T-helper 2 cell treated with Interferon-gamma antibody and Interleukin-4, amounts not matched to agents 5 μg/mL and 100 μg/mL, for 36 hours (primary cell): Measurements from ENCODE around the gene AHSA1.

Experiments used
- DNase-seq: peaks from one replicate; pipeline ENCODE4 v3.0.0; 2021; ENCODE audit warnings: low spot score
- H3K27ac Mint-ChIP-seq: one replicate; pipeline ENCODE4 v1.8.0; 2021; ENCODE audit warnings: mild to moderate bottlenecking, mixed read lengths
- H3K27me3 Mint-ChIP-seq: one replicate; pipeline ENCODE4 v1.8.0; 2021; ENCODE audit warnings: low read depth, mixed read lengths
- H3K36me3 Mint-ChIP-seq: one replicate; pipeline ENCODE4 v1.8.0; 2021; ENCODE audit warnings: low read depth, mixed read lengths
- H3K4me1 Mint-ChIP-seq: one replicate; pipeline ENCODE4 v1.8.0; 2021; ENCODE audit warnings: low read depth, mixed read lengths
- H3K4me3 Mint-ChIP-seq: one replicate; pipeline ENCODE4 v1.8.0; 2022; ENCODE audit warnings: mild to moderate bottlenecking, moderate library complexity, mixed read lengths
- H3K9me3 Mint-ChIP-seq: one replicate; pipeline ENCODE4 v1.8.0; 2021; ENCODE audit warnings: mixed read lengths

Gene AHSA1

DNA sequence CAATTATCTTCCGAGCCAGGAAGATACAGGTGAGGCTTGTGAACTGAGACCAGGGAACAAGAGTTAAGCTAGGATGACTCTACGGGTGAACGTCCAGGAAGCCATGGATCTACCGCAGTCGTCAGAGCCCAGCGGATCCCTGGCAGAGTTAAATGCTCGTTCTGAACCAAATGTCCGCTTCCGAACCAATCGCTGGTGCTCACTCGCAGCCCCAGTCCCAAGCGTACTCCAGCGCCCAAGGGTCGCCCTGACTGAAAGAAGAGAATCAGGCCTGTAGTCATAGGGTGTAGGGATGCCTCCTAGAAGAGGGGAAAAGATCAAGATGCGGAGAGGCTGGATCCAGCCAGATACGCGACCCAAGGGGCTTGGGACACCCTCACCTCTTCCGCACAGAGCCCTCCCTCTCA lies 775 bp upstream of the AHSA1 start:
- H3K4me1 Mint-ChIP-seq, result peaks cover 24% of the 10 kb centered on the region
- no peaks in the 10 kb centered on the region for H3K27me3 Mint-ChIP-seq
- no peaks in the 10 kb centered on the region for H3K9me3 Mint-ChIP-seq
- peak overlapping the region; percentile 97 for H3K4me3 Mint-ChIP-seq
- peak overlapping the region; percentile 97 for H3K27ac Mint-ChIP-seq
- DNase-seq, result no peak
- peaks cover 30% of the 10 kb centered on the region for H3K36me3 Mint-ChIP-seq

- Mint-ChIP-seq H3K36me3 (peaks cover 34% of the 10 kb centered on the region), H3K9me3 (no peaks in the 10 kb centered on the region), H3K27me3 (no peaks in the 10 kb centered on the region), H3K4me3 (peak overlapping the region; percentile 97), H3K27ac (peak overlapping the region; percentile 97), H3K4me1 (peaks cover 24% of the 10 kb centered on the region)
- DNase-seq, result peak; percentile 50
Measured at GRCh38 chr14:77458249-77458950, 507 bp downstream of the AHSA1 start.

- Mint-ChIP-seq H3K36me3 (peaks cover 39% of the 10 kb centered on the region), H3K4me3 (peak overlapping the region; percentile 97), H3K4me1 (peaks cover 24% of the 10 kb centered on the region), H3K27ac (peak overlapping the region; percentile 97), H3K27me3 (no peaks in the 10 kb centered on the region), H3K9me3 (no peaks in the 10 kb centered on the region)
- DNase-seq, result peak; percentile 60
Measured at GRCh38 chr14:77459072-77459723, 1.3 kb downstream of the AHSA1 start.

DNA sequence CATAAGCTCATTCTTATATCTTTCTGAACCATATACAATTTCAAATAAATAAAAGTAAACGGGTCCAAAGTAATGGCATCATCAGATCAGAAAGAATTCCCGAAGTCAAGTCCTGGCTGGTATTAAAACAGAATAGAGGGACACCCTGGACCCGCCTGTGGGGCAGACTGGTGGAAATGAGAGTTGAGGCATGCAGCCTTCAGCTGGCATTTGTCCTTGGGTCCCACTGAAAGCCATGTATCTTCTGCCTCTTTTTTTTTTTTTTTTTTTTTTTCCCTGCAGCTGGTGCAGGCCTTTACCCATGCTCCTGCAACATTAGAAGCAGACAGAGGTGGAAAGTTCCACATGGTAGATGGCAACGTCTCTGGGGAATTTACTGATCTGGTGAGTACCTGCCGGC lies 9.9 kb downstream of the AHSA1 start:
- Mint-ChIP-seq H3K36me3 (peaks cover 46% of the 10 kb centered on the region), H3K27me3 (no peaks in the 10 kb centered on the region), H3K9me3 (no peaks in the 10 kb centered on the region), H3K4me1 (no peaks in the 10 kb centered on the region), H3K27ac (no peak overlapping the region), H3K4me3 (no peak overlapping the region)
- no peak for DNase-seq

DNA sequence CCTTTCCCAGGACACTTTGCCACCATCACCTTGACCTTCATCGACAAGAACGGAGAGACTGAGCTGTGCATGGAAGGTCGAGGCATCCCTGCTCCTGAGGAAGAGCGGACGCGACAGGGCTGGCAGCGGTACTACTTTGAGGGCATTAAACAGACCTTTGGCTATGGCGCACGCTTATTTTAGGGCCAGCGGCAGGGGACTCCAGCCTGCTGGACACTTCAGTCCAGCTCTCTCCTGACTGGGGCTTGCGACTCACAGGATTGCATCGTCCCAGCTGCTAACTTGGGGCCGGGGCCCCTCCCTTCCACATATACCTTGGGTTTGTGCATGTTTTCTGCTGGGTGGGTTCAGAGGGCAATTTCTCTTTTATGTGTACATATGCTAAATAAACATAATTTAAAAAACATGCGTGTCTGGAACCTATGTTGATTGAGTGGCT lies 11.2 kb downstream of the AHSA1 start:
- no peak for DNase-seq
- Mint-ChIP-seq H3K27me3 (no peaks in the 10 kb centered on the region), H3K4me3 (no peak overlapping the region), H3K9me3 (no peaks in the 10 kb centered on the region), H3K4me1 (no peaks in the 10 kb centered on the region), H3K36me3 (peaks cover 39% of the 10 kb centered on the region), H3K27ac (no peak overlapping the region)

DNA sequence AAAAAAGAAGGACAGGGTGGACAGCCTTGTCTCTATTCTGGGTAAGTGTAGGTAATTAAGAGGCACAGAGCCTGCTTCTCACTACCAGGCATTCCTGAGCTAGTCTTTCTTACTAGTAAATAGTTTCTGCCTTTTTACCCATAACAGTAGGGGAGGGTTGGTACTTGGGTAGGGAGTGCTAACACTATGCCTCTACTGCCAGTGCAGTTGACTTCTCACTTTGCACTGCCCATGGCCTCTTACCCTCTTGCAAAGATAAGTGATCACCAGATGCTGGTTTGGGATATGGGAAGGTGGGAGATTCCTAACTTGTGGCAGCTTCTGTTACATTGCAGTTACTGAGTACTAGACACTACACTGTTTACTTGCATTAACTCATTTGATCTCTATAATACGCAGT lies 11.6 kb downstream of the AHSA1 start:
- Mint-ChIP-seq H3K4me1 (no peaks in the 10 kb centered on the region), H3K9me3 (no peaks in the 10 kb centered on the region), H3K36me3 (peaks cover 36% of the 10 kb centered on the region), H3K27me3 (no peaks in the 10 kb centered on the region), H3K27ac (no peak overlapping the region), H3K4me3 (no peak overlapping the region)
- no peak for DNase-seq

GRCh38 chr14:77470224-77470870 lies 12.5 kb downstream of the AHSA1 start:
- H3K27ac Mint-ChIP-seq, result no peak overlapping the region
- no peaks in the 10 kb centered on the region for H3K27me3 Mint-ChIP-seq
- H3K4me3 Mint-ChIP-seq, result no peak overlapping the region

GRCh38 chr14:77473921-77474320 lies 16.0 kb downstream of the AHSA1 start:
- Mint-ChIP-seq H3K27me3 (no peaks in the 10 kb centered on the region), H3K4me3 (no peak overlapping the region), H3K9me3 (no peaks in the 10 kb centered on the region), H3K36me3 (peaks cover 8% of the 10 kb centered on the region), H3K27ac (no peak overlapping the region), H3K4me1 (no peaks in the 10 kb centered on the region)
- no peak for DNase-seq

More at GRCh38 chr14:77470224-77470870, 12.5 kb downstream of the AHSA1 start:
- no peak for DNase-seq
- Mint-ChIP-seq H3K4me1 (no peaks in the 10 kb centered on the region), H3K9me3 (no peaks in the 10 kb centered on the region), H3K36me3 (peaks cover 28% of the 10 kb centered on the region)

GRCh38 chr14:77474479-77475177 lies 16.7 kb downstream of the AHSA1 start:
- Mint-ChIP-seq H3K27ac (no peak overlapping the region), H3K36me3 (peaks cover 1% of the 10 kb centered on the region), H3K9me3 (no peaks in the 10 kb centered on the region), H3K4me3 (no peak overlapping the region), H3K4me1 (no peaks in the 10 kb centered on the region), H3K27me3 (no peaks in the 10 kb centered on the region)
- no peak for DNase-seq

- no peaks in the 10 kb centered on the region for H3K36me3 Mint-ChIP-seq
- no peak for DNase-seq
- no peaks in the 10 kb centered on the region for H3K9me3 Mint-ChIP-seq
- H3K27ac Mint-ChIP-seq, result no peak overlapping the region
- H3K4me1 Mint-ChIP-seq, result no peaks in the 10 kb centered on the region
- H3K27me3 Mint-ChIP-seq, result no peaks in the 10 kb centered on the region
- H3K4me3 Mint-ChIP-seq, result no peak overlapping the region
Measured at GRCh38 chr14:77475432-77476115, 17.7 kb downstream of the AHSA1 start.

GRCh38 chr14:77478029-77478428 lies 20.1 kb downstream of the AHSA1 start:
- Mint-ChIP-seq H3K27ac (no peak overlapping the region), H3K27me3 (no peaks in the 10 kb centered on the region), H3K4me3 (no peak overlapping the region), H3K9me3 (no peaks in the 10 kb centered on the region), H3K4me1 (no peaks in the 10 kb centered on the region), H3K36me3 (no peaks in the 10 kb centered on the region)
- DNase-seq, result no peak

DNA sequence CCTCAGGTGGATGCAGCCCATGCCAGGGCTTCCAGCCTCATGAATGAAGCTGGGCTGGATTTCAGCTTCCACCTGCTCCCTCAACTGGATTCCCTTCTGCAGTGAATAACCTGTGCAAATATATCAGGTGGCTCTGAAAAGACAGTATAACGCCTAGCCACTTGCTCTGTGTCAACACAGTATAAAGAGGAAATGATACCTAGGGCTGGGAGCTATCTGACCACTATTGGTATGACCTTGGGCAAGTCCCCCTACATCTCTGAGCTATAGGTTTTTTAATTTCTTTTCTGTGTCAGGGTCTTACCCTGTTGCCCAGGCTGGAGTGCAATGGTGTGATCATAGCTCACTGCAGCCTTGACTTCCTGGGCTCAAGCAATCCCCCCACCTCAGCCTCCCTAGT lies 20.9 kb downstream of the AHSA1 start:
- Mint-ChIP-seq H3K36me3 (no peaks in the 10 kb centered on the region), H3K4me1 (no peaks in the 10 kb centered on the region), H3K4me3 (no peak overlapping the region), H3K27ac (no peak overlapping the region), H3K27me3 (no peaks in the 10 kb centered on the region), H3K9me3 (no peaks in the 10 kb centered on the region)
- DNase-seq, result no peak

DNA sequence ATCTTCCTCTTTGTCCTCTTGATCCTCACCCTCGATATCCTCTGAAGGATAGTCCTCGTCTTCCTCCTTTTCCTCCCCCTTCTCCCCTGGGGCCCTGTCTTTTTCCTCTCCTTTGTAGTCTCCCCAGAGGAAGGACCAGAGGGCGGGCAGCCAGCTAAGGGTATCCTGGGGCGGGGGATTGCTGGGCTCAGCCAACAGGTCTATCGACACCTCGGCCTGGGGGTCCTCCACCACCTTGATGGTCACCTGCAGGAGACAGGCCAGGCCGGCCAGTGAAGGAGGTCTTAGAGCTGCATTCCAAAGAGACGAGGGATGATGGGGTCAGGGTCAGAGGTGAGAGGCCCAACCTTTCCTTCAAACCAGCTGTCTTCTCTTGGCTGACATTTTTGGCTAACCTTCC lies 24.5 kb downstream of the AHSA1 start:
- Mint-ChIP-seq H3K36me3 (no peaks in the 10 kb centered on the region), H3K9me3 (no peaks in the 10 kb centered on the region), H3K4me1 (no peaks in the 10 kb centered on the region), H3K4me3 (no peak overlapping the region), H3K27ac (no peak overlapping the region), H3K27me3 (no peaks in the 10 kb centered on the region)
- DNase-seq, result no peak
